Gastrocnemius medialis (tissue), 4 donors: ENCODE measurements around the gene RPN2. TPM values are rescaled to one million over a fixed set of nuclear protein-coding genes. Genes with fewer than 3 reads are reported as not detected.
A peak's percentile ranks its signal among the peaks of the same experiment; 100 is the strongest.

Experiments
- ATAC-seq, 2 donors: fragments of 150-250 bp; one replicate each; pipeline ENCODE4 v1.9.1; 2016
- DNase-seq, 2 donors: peaks; one replicate each; pipeline ENCODE4 v3.0.0-alpha.2; 2019
- H3K27ac ChIP-seq, 4 donors: fragments of 200-600 bp; sonication (generic); 1 replicate in 1 of 4; 2 replicates in 3 of 4; pipeline ENCODE4 v1.5.1; 2016 to 2018; ENCODE audit warnings: mild to moderate bottlenecking in 2 of 4, moderate library complexity in 1 of 4
- H3K27me3 ChIP-seq, 3 donors: fragments of 200-600 bp; sonication (generic) in 2 of 3; 1 replicate in 1 of 3; 2 replicates in 2 of 3; pipeline versions ENCODE4 v1.5.1 to v1.6.0; 2016 to 2019; ENCODE audit warnings: mild to moderate bottlenecking in 1 of 3, moderate library complexity in 1 of 3
- H3K36me3 ChIP-seq, 2 donors: fragments of 200-600 bp; sonication (generic) in 1 of 2; one replicate each; pipeline ENCODE4 v1.5.1; 2017 to 2018
- H3K4me1 ChIP-seq, 2 donors: fragments of 200-600 bp; sonication (generic) in 1 of 2; one replicate each; pipeline ENCODE4 v1.5.1; 2016 to 2017; ENCODE audit warnings: mild to moderate bottlenecking in 2 of 2
- H3K4me3 ChIP-seq, 4 donors: fragments of 200-600 bp; sonication (generic) in 3 of 4; 1 replicate in 1 of 4; 2 replicates in 3 of 4; pipeline ENCODE4 v1.5.1; 2016 to 2019; ENCODE audit warnings: mild to moderate bottlenecking in 2 of 4
- H3K9me3 ChIP-seq, 3 donors: fragments of 200-600 bp; sonication (generic) in 2 of 3; 1 replicate in 1 of 3; 2 replicates in 2 of 3; pipeline ENCODE4 v1.5.1; 2016 to 2019
- POLR2A ChIP-seq, 2 donors: fragments of 450-650 bp; IDR thresholded peaks; one replicate each; pipeline ENCODE4 v1.6.1; 2017; ENCODE audit warnings: antibody characterized with exemption in 2 of 2, mild to moderate bottlenecking in 2 of 2, moderate library complexity in 2 of 2
- in situ Hi-C, 4 donors: fragments of 200-750 bp; cut with MboI; loops; one replicate each; pipeline versions ENCODE4 v1.15.0 to v1.8.0; 2017; ENCODE audit warnings: low sequenced_read_pairs in 4 of 4
- intact Hi-C: fragments of 100-400 bp; cut with DNase I; formaldehyde crosslinking; loops from one replicate; pipeline ENCODE4 v1.15.1; 2023; ENCODE audit warnings: low total_unique reads
- total RNA-seq, 4 donors: library from RNA; depleted of rRNA; stranded (reverse); fragments of >200 nt; gene quantifications; one replicate each; pipeline versions ENCODE4 v1.1.0 to v1.2.3, GENCODE V29; 2016
- TF ChIP-seq, protein P1 (sequence below), 5 experiments: fragments of 450-650 bp in 3 of 5; fragments of 200-600 bp in 2 of 5; sonication (generic) in 2 of 5; IDR thresholded peaks in 4 of 5; conservative IDR thresholded peaks in 1 of 5; 1 replicate in 4 of 5; 2 replicates in 1 of 5; pipeline ENCODE4 v1.5.1; 2016 to 2019; ENCODE audit warnings: antibody characterized with exemption in 5 of 5, mild to moderate bottlenecking in 3 of 5, moderate library complexity in 3 of 5

The RPN2 gene
- total RNA-seq, 4 donors from 2014 or later = 85.7 to 132 (median 127) TPM

DNA sequence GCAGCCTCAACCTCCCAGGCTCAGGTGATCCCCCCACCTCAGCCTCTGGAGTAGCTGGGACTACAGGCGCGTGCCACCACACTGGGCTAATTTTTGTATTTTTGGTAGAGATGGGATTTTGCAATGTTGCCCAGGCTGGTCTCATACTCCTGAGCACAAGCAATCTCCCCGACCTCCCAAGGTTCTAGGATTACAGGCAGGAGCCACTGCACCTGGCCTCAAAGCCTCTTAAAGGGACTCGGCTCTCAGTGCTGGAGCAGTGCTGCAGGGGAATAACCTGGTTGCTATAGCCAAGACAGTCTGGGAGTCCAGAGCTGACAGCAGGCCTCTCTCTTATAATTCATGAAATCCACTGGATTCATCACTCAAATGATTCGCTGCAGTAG is 65.4 kb downstream of the RPN2 start:
- intact Hi-C loops = no loop called here
- Histone ChIP-seq H3K9me3 (no peaks in the 10 kb centered on the region), H3K27me3 (no peaks in the 10 kb centered on the region), H3K4me3 (no peak overlapping the region), H3K27ac (peak overlapping the region; percentile 60 to 80 (median 71)), H3K36me3 (peaks cover 0 to 34% of the 10 kb centered on the region in 2 donors), H3K4me1 (peaks cover 22 to 28% of the 10 kb centered on the region in 2 donors)
- TF ChIP-seq, protein P1, sequence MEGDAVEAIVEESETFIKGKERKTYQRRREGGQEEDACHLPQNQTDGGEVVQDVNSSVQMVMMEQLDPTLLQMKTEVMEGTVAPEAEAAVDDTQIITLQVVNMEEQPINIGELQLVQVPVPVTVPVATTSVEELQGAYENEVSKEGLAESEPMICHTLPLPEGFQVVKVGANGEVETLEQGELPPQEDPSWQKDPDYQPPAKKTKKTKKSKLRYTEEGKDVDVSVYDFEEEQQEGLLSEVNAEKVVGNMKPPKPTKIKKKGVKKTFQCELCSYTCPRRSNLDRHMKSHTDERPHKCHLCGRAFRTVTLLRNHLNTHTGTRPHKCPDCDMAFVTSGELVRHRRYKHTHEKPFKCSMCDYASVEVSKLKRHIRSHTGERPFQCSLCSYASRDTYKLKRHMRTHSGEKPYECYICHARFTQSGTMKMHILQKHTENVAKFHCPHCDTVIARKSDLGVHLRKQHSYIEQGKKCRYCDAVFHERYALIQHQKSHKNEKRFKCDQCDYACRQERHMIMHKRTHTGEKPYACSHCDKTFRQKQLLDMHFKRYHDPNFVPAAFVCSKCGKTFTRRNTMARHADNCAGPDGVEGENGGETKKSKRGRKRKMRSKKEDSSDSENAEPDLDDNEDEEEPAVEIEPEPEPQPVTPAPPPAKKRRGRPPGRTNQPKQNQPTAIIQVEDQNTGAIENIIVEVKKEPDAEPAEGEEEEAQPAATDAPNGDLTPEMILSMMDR (IDR thresholded peaks at IDR 0.05 in 4 of 5, conservative IDR thresholded peaks at IDR 0.05 in 1 of 5) = no peak
- no peak for TF ChIP-seq POLR2A (IDR thresholded peaks at IDR 0.05)
- peak in 1 of 2 donors; percentile 84 for ATAC-seq
- in situ Hi-C loops = no loop called here
- peak in 1 of 2 donors; percentile 68 for DNase-seq

DNA sequence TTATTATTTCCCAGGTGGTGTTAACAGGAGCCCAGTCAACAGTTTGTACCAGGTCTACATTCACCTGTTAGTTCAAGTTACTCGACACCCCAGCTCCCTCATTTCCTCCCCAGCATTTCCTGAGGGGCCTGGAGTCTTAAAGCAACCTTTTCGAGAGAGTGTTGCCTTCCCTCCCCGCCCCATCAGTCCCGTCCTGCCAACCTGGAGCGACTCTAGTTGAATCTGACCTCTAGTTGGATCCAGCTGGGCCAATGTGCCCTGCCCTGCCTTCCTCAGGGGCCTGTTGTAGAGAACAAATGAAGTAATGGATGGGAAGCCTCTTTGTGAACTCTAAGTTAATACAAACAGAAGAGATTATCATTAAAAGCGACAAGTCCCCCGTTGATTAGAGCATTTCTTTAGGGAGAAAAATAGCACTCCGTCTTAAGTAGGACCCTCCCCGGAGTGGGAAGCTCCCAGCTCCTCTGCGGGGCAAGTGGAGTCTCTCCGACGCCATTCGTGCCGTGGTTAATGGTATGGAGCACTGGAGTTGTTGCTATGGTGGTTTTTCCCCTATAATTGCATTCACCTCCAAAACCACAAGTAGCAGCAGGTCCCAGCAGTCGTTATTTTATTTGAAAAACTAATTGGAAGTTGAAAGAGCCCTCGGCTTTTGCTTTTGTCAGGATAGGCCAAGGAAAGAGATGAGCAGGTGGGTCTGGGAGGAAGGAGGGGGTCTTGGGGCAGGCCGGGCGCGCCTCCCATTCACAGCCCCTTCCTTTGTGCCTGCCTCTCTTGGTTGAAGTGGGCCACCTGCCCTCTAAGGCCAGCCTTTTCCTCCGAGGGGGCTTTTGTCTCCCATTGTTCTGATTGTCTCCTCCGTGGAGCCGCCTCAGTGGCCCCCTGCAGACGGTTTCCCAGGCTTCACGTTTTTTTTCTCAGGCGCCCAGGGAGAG is 66.4 kb downstream of the RPN2 start:
- DNase-seq (no peak), ATAC-seq (no peak)
- H3K36me3 ChIP-seq = peaks cover 0 to 25% of the 10 kb centered on the region in 2 donors
- H3K4me1 ChIP-seq = peaks cover 24 to 28% of the 10 kb centered on the region in 2 donors
- H3K27ac ChIP-seq = peak overlapping the region in 3 of 4 donors; percentile 65 to 80 (median 77)
- TF ChIP-seq, protein P1 (IDR thresholded peaks at IDR 0.05 in 4 of 5, conservative IDR thresholded peaks at IDR 0.05 in 1 of 5) = no peak
- TF ChIP-seq POLR2A (IDR thresholded peaks at IDR 0.05) = no peak
- intact Hi-C loops = no loop called here
- H3K27me3 ChIP-seq = no peaks in the 10 kb centered on the region
- H3K9me3 ChIP-seq = no peaks in the 10 kb centered on the region
- no peak overlapping the region for H3K4me3 ChIP-seq
- in situ Hi-C loops = no loop called here

DNA sequence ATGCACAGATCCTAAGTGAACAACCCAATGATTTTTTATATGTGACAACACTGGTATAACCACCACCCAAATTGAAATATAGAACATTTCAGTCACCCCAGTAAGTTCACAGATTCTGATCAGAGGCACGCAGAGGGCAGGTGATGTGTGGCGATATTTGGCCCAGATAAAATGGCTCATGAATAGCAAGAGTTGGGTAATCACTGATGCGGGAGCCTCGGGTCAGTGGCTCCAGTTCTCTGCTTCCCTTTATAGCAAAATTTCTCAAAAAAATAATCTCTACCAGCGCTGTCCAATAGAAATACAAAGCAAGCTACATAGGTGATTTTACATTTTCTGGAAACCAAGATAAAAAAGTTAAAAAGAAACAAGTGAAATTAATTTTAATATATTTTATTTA is 67.6 kb downstream of the RPN2 start:
- intact Hi-C loops (no loop called here), in situ Hi-C loops (no loop called here)
- H3K4me1 ChIP-seq = peaks cover 19 to 24% of the 10 kb centered on the region in 2 donors
- H3K9me3 ChIP-seq = no peaks in the 10 kb centered on the region
- H3K27ac ChIP-seq = no peak overlapping the region
- no peak overlapping the region for H3K4me3 ChIP-seq
- ATAC-seq (no peak), DNase-seq (no peak)
- no peak for TF ChIP-seq POLR2A (IDR thresholded peaks at IDR 0.05)
- TF ChIP-seq, protein P1 (IDR thresholded peaks at IDR 0.05 in 4 of 5, conservative IDR thresholded peaks at IDR 0.05 in 1 of 5) = no peak
- H3K36me3 ChIP-seq = peaks cover 0 to 15% of the 10 kb centered on the region in 2 donors
- no peaks in the 10 kb centered on the region for H3K27me3 ChIP-seq

DNA sequence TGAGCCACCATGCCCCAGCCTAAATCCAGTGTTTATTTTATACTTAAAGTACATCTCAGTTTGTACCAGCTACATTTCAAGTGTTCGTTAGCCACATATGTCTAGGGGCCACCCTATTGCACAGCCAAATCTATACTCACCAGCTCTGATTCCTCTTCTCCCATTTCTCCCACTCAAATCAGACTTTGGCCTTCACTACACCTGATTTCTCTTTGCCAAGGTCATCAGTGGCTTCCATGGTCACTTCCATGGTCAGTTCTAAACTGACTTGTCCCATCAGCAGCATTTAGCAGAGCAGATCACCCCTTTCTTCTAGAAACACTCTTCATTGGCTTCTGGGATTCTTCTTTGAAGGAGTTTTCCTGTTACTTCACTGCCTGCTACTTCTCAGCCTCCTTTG is 68.4 kb downstream of the RPN2 start:
- H3K4me3 ChIP-seq = no peak overlapping the region
- H3K9me3 ChIP-seq = no peaks in the 10 kb centered on the region
- in situ Hi-C loops (no loop called here), intact Hi-C loops (no loop called here)
- TF ChIP-seq, protein P1 (IDR thresholded peaks at IDR 0.05 in 4 of 5, conservative IDR thresholded peaks at IDR 0.05 in 1 of 5) = no peak
- TF ChIP-seq POLR2A (IDR thresholded peaks at IDR 0.05) = no peak
- DNase-seq (no peak), ATAC-seq (no peak)
- peaks cover 0 to 7% of the 10 kb centered on the region in 2 donors for H3K36me3 ChIP-seq
- peaks cover 19 to 20% of the 10 kb centered on the region in 2 donors for H3K4me1 ChIP-seq
- no peaks in the 10 kb centered on the region for H3K27me3 ChIP-seq
- H3K27ac ChIP-seq = no peak overlapping the region
